Stomach (tissue), 9 donors: Measurements from ENCODE around the gene ATP9B. TPM values are rescaled to one million over a fixed set of nuclear protein-coding genes. Genes with fewer than 3 reads are reported as not detected.

ENCODE experiments used
- DNase-seq, 2 donors: peaks; one replicate each; pipeline versions ENCODE4 v3.0.0 to v3.0.0-alpha.2; 2013 to 2019
- H3K27ac ChIP-seq, 5 donors: fragments of 200-600 bp in 4 of 5; sonication (generic) in 4 of 5; one replicate each; pipeline ENCODE4 v1.5.1; 2013 to 2019; ENCODE audit warnings: mild to moderate bottlenecking in 1 of 5, moderate library complexity in 1 of 5
- H3K27me3 ChIP-seq, 3 donors: fragments of 200-600 bp; sonication (generic); one replicate each; pipeline ENCODE4 v1.5.1; 2017 to 2019; ENCODE audit warnings: mixed run types in 1 of 3
- H3K36me3 ChIP-seq, 4 donors: fragments of 200-600 bp; sonication (generic); 1 replicate in 3 of 4; 2 replicates in 1 of 4; pipeline ENCODE4 v1.5.1; 2016 to 2019
- H3K4me1 ChIP-seq, 4 donors: fragments of 200-600 bp; sonication (generic); one replicate each; pipeline ENCODE4 v1.5.1; 2016 to 2019
- H3K4me3 ChIP-seq, 4 donors: fragments of 200-600 bp; sonication (generic) in 3 of 4; one replicate each; pipeline ENCODE4 v1.5.1; 2016 to 2019; ENCODE audit warnings: mild to moderate bottlenecking in 1 of 4
- H3K9me3 ChIP-seq, 4 donors: fragments of 200-600 bp; sonication (generic); one replicate each; pipeline ENCODE4 v1.5.1; 2016 to 2019
- EP300 ChIP-seq: sonication (generic); formaldehyde crosslinking; IDR thresholded peaks from one replicate; pipeline ENCODE4 v1.6.1; 2017; ENCODE audit warnings: antibody characterized with exemption
- POLR2A ChIP-seq, 4 donors: fragments of 450-650 bp; IDR thresholded peaks; one replicate each; pipeline ENCODE4 v1.6.1; 2016; ENCODE audit warnings: antibody characterized with exemption in 4 of 4, control low read depth in 2 of 4, mild to moderate bottlenecking in 1 of 4, moderate library complexity in 1 of 4
- POLR2AphosphoS5 ChIP-seq, 3 donors: sonication (generic); formaldehyde crosslinking; IDR thresholded peaks; one replicate each; pipeline ENCODE4 v1.6.1; 2016; ENCODE audit warnings: antibody characterized with exemption in 3 of 3
- WGBS, 5 donors: extraction: QIAGEN DNeasy Blood & Tissue Kit in 3 of 5; methylation state at CpG; one replicate each; pipeline versions ENCODE4 v1.1.5 to v1.1.7; 2013 to 2018; 5-methylcytosine and 5-hydroxymethylcytosine counted together
- intact Hi-C: fragments of 100-400 bp; cut with DNase I; formaldehyde crosslinking; loops from one replicate; pipeline ENCODE4 v1.15.1; 2023; ENCODE audit warnings: low total_unique reads
- polyA plus RNA-seq, 3 donors: library from polyadenylated mRNA; stranded (reverse); fragments of 200-250 nt; gene quantifications; one replicate each; pipeline ENCODE4 v1.2.3, GENCODE V29; 2013
- total RNA-seq, 5 donors: library from RNA; depleted of rRNA; stranded (reverse); fragments of >200 nt; gene quantifications; one replicate each; pipeline versions ENCODE4 v1.1.0 to v1.2.3, GENCODE V29; 2014 to 2016
- TF ChIP-seq, protein P1 (sequence below), 7 experiments: fragments of 450-650 bp in 4 of 7; fragments of 200-600 bp in 3 of 7; sonication (generic) in 3 of 7; IDR thresholded peaks; one replicate each; pipeline ENCODE4 v1.5.1; 2016 to 2019; ENCODE audit warnings: antibody characterized with exemption in 7 of 7, control low read depth in 2 of 7, mild to moderate bottlenecking in 1 of 7
- donor health status: healthy with polysubstance abuse.
- donor health status: Bipolar disorder and iron deficiency.
- donor health status: healthy.

The ATP9B gene
- total and polyA plus RNA-seq, 8 donors = 10.6 to 128 (median 34.9) TPM

- TF ChIP-seq POLR2A (IDR thresholded peaks at IDR 0.05) = no peak
- no peak for TF ChIP-seq EP300
- TF ChIP-seq POLR2AphosphoS5 (IDR thresholded peaks at IDR 0.05) = no peak
- TF ChIP-seq, protein P1, sequence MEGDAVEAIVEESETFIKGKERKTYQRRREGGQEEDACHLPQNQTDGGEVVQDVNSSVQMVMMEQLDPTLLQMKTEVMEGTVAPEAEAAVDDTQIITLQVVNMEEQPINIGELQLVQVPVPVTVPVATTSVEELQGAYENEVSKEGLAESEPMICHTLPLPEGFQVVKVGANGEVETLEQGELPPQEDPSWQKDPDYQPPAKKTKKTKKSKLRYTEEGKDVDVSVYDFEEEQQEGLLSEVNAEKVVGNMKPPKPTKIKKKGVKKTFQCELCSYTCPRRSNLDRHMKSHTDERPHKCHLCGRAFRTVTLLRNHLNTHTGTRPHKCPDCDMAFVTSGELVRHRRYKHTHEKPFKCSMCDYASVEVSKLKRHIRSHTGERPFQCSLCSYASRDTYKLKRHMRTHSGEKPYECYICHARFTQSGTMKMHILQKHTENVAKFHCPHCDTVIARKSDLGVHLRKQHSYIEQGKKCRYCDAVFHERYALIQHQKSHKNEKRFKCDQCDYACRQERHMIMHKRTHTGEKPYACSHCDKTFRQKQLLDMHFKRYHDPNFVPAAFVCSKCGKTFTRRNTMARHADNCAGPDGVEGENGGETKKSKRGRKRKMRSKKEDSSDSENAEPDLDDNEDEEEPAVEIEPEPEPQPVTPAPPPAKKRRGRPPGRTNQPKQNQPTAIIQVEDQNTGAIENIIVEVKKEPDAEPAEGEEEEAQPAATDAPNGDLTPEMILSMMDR (IDR thresholded peaks at IDR 0.05) = no peak
- H3K4me1 ChIP-seq = peaks cover 0 to 7% (median 0%) of the 10 kb centered on the region in 4 donors
- H3K4me3 ChIP-seq = no peak overlapping the region
- intact Hi-C loops = no loop called here
- WGBS, 5 donors = 72 to 85% (median 81%) methylated on average over 7 of the region's 7 CpGs
- no peaks in the 10 kb centered on the region for H3K27me3 ChIP-seq
- no peaks in the 10 kb centered on the region for H3K9me3 ChIP-seq
- DNase-seq = no peak
- H3K27ac ChIP-seq = no peak overlapping the region
- H3K36me3 ChIP-seq = peaks cover 0 to 24% (median 12%) of the 10 kb centered on the region in 4 donors
These were observed 118.5 kb downstream of the ATP9B start for GRCh38 chr18:79187532-79188277.

GRCh38 chr18:79191418-79191817 lies 122.2 kb downstream of the ATP9B start:
- TF ChIP-seq, protein P1 (IDR thresholded peaks at IDR 0.05) = no peak
- no peak for TF ChIP-seq POLR2AphosphoS5 (IDR thresholded peaks at IDR 0.05)
- TF ChIP-seq EP300 = no peak
- no peak for TF ChIP-seq POLR2A (IDR thresholded peaks at IDR 0.05)
- Histone ChIP-seq H3K4me1 (no peaks in the 10 kb centered on the region), H3K4me3 (no peak overlapping the region), H3K36me3 (peaks cover 0 to 53% (median 42%) of the 10 kb centered on the region in 4 donors), H3K27me3 (no peaks in the 10 kb centered on the region), H3K27ac (no peak overlapping the region), H3K9me3 (no peaks in the 10 kb centered on the region)
- intact Hi-C loops = no loop called here
- WGBS, 5 donors = 85 to 96% (median 95%) methylated on average over 4 of the region's 4 CpGs
- DNase-seq = no peak

GRCh38 chr18:79191956-79192355 lies 122.8 kb downstream of the ATP9B start:
- H3K9me3 ChIP-seq = no peaks in the 10 kb centered on the region
- H3K4me3 ChIP-seq = no peak overlapping the region
- no peaks in the 10 kb centered on the region for H3K27me3 ChIP-seq
- intact Hi-C loops = no loop called here
- DNase-seq = no peak
- H3K27ac ChIP-seq = no peak overlapping the region
- TF ChIP-seq POLR2AphosphoS5 (IDR thresholded peaks at IDR 0.05) = no peak
- no peak for TF ChIP-seq EP300
- TF ChIP-seq, protein P1 (IDR thresholded peaks at IDR 0.05) = no peak
- TF ChIP-seq POLR2A (IDR thresholded peaks at IDR 0.05) = no peak
- no peaks in the 10 kb centered on the region for H3K4me1 ChIP-seq
- peaks cover 0 to 51% (median 42%) of the 10 kb centered on the region in 4 donors for H3K36me3 ChIP-seq
- WGBS, 5 donors = 88 to 95% (median 91%) methylated on average over 5 of the region's 5 CpGs

DNA sequence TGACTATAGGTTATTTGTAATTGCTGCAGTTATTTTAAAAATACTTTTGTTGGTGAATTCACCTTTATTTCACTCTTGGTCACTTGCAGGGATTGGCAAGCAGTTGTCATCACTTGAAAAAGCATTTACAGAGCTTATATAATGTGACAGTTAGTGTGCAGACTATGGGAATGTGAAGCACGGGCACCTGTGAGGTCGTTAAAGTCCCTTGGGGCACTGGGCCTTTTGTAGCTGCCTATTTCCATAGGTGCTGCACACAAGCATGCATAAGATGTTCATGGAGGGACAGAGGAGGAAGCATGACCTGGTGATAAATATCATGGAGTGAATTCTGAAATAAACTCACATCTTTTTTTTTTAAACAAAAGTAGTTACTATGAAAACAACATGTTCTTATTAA lies 124.6 kb downstream of the ATP9B start:
- no peaks in the 10 kb centered on the region for H3K27me3 ChIP-seq
- no peak overlapping the region for H3K4me3 ChIP-seq
- WGBS, 5 donors = 81 to 96% (median 88%) methylated on average over 2 of the region's 2 CpGs
- TF ChIP-seq, protein P1 (IDR thresholded peaks at IDR 0.05) = no peak
- DNase-seq = no peak
- no peaks in the 10 kb centered on the region for H3K4me1 ChIP-seq
- no peaks in the 10 kb centered on the region for H3K9me3 ChIP-seq
- no peak overlapping the region for H3K27ac ChIP-seq
- intact Hi-C loops = no loop called here
- H3K36me3 ChIP-seq = peaks cover 0 to 42% (median 40%) of the 10 kb centered on the region in 4 donors
